Measurements from ENCODE around the gene GRIK3.

GRIK3 gene

GRCh38 chr1:37042506-37042905, 8.2 kb upstream of the GRIK3 start:
- DNase-seq = no peak

DNA sequence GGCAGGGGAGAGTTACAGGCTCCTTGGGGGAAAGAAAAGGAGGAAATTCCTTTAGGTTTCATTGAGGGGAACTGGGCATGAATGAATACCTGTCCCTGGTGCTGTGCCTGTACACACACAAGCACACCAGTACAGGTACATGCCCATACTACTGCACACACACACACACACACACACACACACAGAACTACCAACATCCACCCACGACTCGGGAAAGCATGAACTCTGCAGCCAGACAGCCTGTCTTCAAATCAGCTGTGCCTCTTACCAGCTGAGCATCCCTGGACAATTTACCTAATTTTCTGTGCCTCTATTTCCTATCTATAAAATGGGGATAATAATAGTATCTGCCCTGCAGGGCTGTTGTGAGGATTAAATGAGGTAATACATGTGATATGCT, 7.2 kb upstream of the GRIK3 start:
- no peak for DNase-seq

DNA sequence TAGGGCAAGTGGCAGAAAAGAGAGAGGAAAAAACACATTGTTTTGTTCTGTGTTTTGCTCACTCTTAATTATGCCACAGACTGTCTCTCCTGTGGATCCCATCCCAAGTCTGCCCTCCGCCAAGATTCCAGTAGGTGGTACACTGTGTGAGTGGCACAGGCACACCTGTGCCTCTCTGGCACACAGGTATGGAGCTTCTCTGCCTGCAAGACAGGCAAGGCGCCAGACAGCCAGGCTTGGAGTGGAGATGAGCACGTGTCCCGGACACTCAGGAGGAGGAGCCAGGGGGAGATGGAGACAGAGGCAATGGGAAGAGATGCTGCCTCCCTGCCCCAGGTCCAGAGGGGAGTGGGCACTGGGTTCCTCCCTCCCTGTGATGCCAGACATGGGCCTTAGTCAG, 6.5 kb upstream of the GRIK3 start:
- DNase-seq = no peak

GRCh38 chr1:37040261-37040660, 5.9 kb upstream of the GRIK3 start:
- no peak for DNase-seq

- no peak for DNase-seq
These were observed 4.1 kb upstream of the GRIK3 start for GRCh38 chr1:37038227-37039093.

GRCh38 chr1:37037690-37038089, 3.4 kb upstream of the GRIK3 start:
- no peak for DNase-seq

DNA sequence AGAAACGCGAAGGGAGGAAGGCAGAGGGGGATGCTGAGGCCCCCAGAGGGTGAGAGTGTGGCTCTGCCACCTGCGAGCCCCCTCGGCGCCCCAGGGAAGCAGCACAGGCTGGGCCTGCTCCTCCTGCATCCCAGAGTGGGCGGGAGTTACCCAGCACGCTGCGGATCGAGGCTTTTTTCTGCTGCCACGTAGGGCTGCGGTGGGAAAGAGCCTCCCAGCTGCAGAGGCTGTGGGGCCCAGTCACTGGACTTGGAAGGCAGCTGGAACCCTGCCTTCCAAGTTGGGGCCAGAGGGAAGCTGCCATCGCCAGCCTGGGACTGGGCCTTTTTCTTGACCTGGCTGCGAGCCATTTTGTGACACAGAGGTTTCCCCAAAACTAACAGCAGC, 2.3 kb upstream of the GRIK3 start:
- DNase-seq = no peak

DNA sequence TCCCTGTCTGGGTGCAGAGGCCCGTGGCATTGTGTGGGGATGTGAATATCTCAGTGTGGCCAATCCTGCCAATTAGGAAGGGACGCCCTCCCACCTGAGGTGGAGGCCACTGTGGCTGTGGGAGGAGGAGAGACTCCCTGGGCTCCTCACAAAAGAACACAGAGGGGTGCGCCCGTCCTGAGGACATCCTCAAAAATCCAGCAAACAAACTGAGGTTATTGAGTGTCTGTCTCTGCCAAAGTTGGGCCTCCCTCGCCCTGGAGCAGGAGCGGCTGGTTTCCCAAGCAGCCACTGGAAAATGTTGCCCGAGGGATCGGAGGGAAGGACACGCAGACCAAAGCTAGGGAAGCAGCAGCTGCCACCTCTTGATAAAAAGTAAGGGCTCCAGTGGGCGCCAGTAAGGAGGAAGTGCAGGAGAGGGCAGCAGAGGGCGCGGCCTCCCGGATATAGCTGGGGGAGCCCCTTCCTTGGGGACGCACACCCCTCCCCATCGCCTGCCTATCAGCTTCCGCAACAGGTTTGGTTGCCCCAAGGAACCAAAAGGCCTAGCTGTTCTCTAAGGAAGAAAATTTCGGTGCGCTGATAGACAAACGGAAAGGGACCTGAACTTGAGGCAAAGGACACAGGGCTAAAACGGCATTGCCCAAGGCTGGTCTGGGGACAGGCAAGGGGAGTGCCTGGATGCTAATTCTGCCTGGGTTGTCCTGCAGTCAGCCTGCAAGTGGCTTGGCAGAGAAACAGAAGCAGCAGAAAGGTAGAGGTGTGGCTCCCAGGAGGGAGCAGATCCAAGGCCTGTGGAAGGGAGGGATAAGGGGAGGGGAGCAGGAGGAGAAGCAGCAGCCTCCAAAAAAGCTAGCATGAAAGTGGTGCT, 1.7 kb upstream of the GRIK3 start:
- DNase-seq = no peak

GRCh38 chr1:37035014-37035691, 838 bp upstream of the GRIK3 start:
- no peak for DNase-seq

DNA sequence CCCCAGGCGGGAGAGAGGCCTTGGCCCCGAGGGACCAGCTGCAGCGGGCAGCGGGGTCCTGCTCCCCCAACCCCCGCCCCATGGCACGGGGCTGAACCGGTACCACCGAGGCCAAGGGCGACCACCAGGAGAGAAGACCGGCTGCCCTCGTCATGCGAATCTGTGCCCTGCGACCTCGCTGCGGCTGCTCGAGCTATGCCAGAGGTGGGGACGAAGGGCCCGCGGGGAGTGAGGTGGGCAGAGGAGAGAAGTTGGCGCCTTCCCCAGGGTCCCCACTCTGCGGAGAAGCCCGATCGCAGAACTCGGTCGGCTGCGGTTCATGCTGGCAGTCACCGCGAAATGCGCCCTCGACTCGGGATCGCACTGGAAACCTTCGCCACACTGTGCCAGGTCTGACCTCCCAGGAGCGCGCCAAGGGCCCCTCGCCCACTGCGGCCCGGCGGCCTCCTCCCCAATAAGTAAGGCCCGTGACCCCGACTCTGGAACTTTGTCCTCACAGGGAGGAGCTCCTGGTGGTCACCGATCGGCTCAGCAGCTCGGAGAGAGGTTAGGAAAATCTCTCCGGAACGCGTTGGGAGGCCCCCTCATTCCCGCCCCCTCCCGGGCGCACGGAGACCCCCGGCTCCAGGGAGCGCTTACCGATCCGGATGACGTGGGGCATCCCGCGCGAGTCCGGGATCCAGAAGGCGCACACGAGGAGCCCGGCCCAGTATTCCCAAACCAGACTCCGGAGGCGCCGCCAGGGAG, 787 bp downstream of the GRIK3 start:
- no peak for DNase-seq

DNA sequence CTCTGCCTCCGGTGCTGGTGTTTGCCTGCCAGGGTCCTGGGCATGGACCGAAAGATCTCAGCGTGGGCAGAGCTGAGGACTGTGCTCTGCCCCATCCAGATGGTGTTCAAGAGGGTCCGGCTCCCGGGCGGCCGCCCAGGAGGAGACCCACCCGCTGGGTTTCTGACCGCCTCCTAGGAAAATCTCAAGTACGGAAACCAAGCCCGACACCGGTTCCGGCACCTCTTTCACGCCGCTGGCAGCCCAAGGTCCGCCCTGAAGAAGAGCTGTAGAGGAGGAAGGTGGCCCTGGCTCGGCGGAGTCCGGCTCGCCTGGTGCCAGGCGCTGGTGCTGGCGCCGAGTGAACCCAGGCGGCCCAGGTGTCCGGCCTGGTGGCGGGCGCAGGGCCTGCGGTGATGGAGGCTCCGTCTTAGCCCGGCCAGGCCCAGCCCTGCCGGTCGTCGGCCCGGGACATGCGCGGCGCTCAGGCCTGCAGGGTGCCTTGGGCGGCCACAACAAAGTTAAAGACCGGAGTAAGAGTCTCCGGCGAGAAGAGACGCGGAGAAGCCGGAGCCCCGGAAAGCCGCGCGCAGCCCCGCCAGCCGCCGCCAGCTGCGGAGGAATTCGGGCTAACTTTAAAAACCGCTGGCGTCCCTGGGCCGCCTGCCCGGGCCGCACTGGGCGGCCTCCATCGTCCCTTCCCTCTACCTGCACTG, 1.5 kb downstream of the GRIK3 start:
- no peak for DNase-seq

DNA sequence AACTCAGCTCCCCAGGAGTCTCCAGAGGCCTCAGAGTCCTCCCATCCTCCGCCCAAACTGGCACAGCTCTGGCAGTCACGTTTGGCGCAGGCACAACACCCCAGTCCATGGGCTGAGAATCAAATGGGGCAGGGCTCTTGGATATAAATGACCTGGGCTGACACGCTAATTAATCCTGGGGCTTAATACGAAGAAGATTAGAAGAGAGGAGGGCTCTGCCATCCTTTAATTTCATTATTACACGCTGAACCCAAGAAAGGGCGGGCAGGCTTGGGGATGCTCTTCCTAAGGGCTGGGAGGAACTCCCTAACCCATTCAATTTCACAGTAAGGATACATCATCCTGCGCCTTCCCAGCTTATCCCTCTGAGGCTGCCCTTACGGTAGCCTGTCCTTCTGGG, 2.4 kb downstream of the GRIK3 start:
- DNase-seq = no peak

- no peak for DNase-seq
These were observed 2.9 kb downstream of the GRIK3 start for GRCh38 chr1:37031429-37031828.

GRCh38 chr1:37028981-37029617, 5.2 kb downstream of the GRIK3 start:
- no peak for DNase-seq

GRCh38 chr1:37021502-37021901, 12.8 kb downstream of the GRIK3 start:
- DNase-seq = no peak

DNA sequence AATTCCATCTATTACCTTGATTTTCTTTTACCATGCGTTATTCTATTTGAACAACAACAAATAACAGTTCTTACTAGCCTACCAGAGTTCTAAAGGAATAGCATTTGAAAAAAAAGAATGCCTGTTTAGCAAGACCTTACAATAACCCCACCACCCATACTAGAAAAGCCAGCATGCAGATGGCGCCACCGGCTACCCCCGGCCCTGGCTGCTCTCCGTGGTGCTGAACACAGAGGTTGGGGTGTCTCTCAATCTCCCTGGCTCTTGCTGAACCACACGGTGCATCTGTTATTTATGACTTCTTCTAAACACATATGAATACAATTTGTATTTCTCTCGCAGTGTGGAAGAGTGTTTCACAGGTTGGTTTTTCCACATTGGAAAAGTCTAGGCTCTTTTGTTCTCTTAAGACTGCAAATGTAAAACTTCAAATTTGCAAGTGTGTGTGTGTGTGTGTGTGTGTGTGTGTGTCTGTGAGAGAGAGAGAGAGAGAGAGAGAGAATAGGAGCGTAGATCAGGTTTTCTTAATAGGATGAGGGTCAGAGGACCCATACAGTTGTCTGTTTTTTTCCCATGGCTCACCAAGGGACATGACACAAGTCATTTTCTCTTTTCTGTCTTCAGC, 13.6 kb downstream of the GRIK3 start:
- no peak for DNase-seq

DNA sequence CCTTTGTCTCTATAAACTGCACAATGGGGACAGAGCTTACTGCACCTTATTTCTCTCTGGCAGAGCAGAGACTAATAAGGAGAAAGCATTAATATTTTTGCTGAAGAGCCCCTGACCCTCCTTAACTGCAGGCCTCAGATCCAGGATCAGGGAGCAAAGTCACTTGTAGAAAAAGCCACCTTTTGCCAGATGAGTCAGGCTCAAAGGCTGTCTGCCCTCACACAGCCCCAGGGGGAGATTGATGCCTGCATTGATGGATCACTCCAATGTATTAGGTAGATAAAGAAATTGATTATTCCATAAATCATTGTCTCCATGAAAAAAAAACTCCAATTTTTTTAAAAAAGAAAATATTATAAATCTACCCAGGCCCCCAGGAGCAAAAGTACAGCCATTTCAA, 15.8 kb downstream of the GRIK3 start:
- no peak for DNase-seq

DNA sequence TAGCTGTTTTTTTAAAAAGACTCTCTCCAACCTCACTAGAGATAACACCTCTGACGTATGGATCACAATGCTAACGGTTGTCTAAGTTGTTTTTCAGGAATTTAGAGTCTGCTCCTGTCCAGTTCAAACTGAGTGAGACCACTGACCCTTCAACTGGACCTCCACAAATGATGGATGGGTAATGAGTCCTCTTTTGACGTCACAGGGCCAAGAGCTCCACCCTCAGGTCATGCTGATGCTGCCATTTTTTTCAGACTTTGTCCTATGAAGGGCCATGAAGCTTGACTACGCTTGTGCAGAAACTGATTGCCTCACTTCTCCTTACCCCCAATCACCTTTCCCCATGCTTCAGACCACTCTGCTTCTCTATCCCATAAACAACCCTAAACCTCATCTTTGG, 16.6 kb downstream of the GRIK3 start:
- DNase-seq = no peak

GRCh38 chr1:37016121-37016520, 18.2 kb downstream of the GRIK3 start:
- DNase-seq = no peak

GRCh38 chr1:37015713-37016112, 18.6 kb downstream of the GRIK3 start:
- no peak for DNase-seq

DNA sequence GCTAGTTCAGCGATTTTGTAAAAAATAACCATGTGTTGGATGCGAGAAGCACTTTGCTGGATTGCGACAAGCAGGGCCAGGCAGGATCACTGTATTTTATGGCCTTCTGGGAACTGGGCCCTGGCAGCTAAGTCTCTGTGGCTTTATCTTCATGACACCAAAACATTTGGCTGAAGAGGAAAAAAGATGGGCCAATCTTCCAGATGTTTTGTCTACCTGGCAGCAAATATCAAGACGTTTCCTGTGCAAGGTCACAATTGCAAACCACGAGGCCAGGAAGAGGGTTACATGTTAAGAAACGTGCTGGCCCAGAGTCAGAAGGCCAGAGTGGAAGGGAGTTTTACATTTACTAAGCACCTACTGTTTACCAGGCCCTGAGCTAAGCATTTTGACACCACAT, 22.1 kb downstream of the GRIK3 start:
- no peak for DNase-seq

All from stimulated activated CD4-positive, alpha-beta T cell treated with anti-CD3 and anti-CD28 coated beads, Interleukin-2, amount 100 ng/mL, for 48 hours (primary cell).